ENCODE data around the gene REP15.

DNA sequence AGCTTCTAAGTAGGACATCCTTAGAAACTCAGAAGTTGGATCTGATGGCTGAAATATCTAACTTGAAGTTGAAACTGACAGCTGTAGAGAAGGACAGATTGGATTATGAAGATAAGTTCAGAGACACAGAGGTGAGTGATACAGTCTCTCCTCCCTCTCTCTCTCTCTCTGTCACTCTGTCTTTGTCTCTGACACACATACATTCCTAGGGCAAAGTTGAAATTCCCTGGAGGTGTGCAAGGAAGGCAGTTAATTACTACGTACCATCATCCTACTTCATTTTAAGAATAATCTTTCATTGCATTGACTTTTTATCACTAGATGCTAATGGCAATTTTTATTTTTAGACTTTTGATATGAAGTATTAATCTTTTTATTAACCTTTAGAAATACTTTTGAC lies 46.2 kb upstream of the REP15 start:
- TF ChIP-seq, protein P1, sequence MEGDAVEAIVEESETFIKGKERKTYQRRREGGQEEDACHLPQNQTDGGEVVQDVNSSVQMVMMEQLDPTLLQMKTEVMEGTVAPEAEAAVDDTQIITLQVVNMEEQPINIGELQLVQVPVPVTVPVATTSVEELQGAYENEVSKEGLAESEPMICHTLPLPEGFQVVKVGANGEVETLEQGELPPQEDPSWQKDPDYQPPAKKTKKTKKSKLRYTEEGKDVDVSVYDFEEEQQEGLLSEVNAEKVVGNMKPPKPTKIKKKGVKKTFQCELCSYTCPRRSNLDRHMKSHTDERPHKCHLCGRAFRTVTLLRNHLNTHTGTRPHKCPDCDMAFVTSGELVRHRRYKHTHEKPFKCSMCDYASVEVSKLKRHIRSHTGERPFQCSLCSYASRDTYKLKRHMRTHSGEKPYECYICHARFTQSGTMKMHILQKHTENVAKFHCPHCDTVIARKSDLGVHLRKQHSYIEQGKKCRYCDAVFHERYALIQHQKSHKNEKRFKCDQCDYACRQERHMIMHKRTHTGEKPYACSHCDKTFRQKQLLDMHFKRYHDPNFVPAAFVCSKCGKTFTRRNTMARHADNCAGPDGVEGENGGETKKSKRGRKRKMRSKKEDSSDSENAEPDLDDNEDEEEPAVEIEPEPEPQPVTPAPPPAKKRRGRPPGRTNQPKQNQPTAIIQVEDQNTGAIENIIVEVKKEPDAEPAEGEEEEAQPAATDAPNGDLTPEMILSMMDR (IDR thresholded peaks at IDR 0.05 in 2 of 3, conservative IDR thresholded peaks at IDR 0.05 in 1 of 3; ENCODE audit: borderline replicate concordance in 1 of 3, insufficient read depth in 1 of 3, low read depth in 2 of 3, low read length in 2 of 3), result no peak
- TF ChIP-seq, protein P2, sequence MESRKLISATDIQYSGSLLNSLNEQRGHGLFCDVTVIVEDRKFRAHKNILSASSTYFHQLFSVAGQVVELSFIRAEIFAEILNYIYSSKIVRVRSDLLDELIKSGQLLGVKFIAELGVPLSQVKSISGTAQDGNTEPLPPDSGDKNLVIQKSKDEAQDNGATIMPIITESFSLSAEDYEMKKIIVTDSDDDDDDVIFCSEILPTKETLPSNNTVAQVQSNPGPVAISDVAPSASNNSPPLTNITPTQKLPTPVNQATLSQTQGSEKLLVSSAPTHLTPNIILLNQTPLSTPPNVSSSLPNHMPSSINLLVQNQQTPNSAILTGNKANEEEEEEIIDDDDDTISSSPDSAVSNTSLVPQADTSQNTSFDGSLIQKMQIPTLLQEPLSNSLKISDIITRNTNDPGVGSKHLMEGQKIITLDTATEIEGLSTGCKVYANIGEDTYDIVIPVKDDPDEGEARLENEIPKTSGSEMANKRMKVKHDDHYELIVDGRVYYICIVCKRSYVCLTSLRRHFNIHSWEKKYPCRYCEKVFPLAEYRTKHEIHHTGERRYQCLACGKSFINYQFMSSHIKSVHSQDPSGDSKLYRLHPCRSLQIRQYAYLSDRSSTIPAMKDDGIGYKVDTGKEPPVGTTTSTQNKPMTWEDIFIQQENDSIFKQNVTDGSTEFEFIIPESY (IDR thresholded peaks at IDR 0.05; ENCODE audit: extremely low read depth, insufficient replicate concordance, low read length), result no peak
- TF ChIP-seq, protein P3, sequence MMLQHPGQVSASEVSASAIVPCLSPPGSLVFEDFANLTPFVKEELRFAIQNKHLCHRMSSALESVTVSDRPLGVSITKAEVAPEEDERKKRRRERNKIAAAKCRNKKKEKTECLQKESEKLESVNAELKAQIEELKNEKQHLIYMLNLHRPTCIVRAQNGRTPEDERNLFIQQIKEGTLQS (IDR thresholded peaks at IDR 0.05), result no peak

Data from HCT116 (cell line).